Pons (tissue), 1 donor: ENCODE results near the gene ELP2.

ENCODE experiments used
- DNase-seq: peaks from one replicate; pipeline ENCODE4 v3.0.0-alpha.2; 2016; ENCODE audit warnings: low spot score

Gene ELP2

GRCh38 chr18:36126668-36127067 is 3.0 kb upstream of the ELP2 start:
- DNase-seq, result no peak

GRCh38 chr18:36127836-36128529 is 1.7 kb upstream of the ELP2 start:
- DNase-seq, result peak; percentile 16

- DNase-seq, result peak; percentile 22
Measured at GRCh38 chr18:36128530-36128870, 1.2 kb upstream of the ELP2 start.

- DNase-seq, result no peak
Measured at GRCh38 chr18:36128907-36129299, 796 bp upstream of the ELP2 start.

- DNase-seq, result peak; percentile 12
Measured at GRCh38 chr18:36130039-36130831, 536 bp downstream of the ELP2 start.

GRCh38 chr18:36130883-36131653 is 1.4 kb downstream of the ELP2 start:
- DNase-seq, result no peak

GRCh38 chr18:36131692-36132483 is 2.2 kb downstream of the ELP2 start:
- no peak for DNase-seq

- DNase-seq, result no peak
Measured at GRCh38 chr18:36132756-36133155, 3.1 kb downstream of the ELP2 start.

- no peak for DNase-seq
Measured at GRCh38 chr18:36135264-36135663, 5.6 kb downstream of the ELP2 start.

- no peak for DNase-seq
Measured at GRCh38 chr18:36139245-36139644, 9.5 kb downstream of the ELP2 start.

- DNase-seq, result no peak
Measured at GRCh38 chr18:36141576-36141975, 11.9 kb downstream of the ELP2 start.

- DNase-seq, result no peak
Measured at GRCh38 chr18:36142751-36143150, 13.1 kb downstream of the ELP2 start.

GRCh38 chr18:36143391-36143790 is 13.7 kb downstream of the ELP2 start:
- no peak for DNase-seq

GRCh38 chr18:36149514-36150289 is 20.0 kb downstream of the ELP2 start:
- no peak for DNase-seq

GRCh38 chr18:36152781-36153180 is 23.1 kb downstream of the ELP2 start:
- no peak for DNase-seq

GRCh38 chr18:36153203-36153602 is 23.5 kb downstream of the ELP2 start:
- no peak for DNase-seq

- DNase-seq, result no peak
Measured at GRCh38 chr18:36153771-36154170, 24.1 kb downstream of the ELP2 start.

GRCh38 chr18:36155851-36156757 is 26.4 kb downstream of the ELP2 start:
- no peak for DNase-seq

- no peak for DNase-seq
Measured at GRCh38 chr18:36157441-36157840, 27.7 kb downstream of the ELP2 start.

GRCh38 chr18:36158266-36158867 is 28.7 kb downstream of the ELP2 start:
- no peak for DNase-seq
